GM12892 (cell line): ENCODE results near the gene MAN2A2.
"Not testable (repeated sequence)": the region's sequence is repeated elsewhere in the genome, so short reads cannot be mapped to it uniquely, and the experiment has no call there.

Experiments used
- DNase-seq: peaks from one replicate; pipeline ENCODE4 v3.0.0; 2011; ENCODE audit not compliant: insufficient read length
- FAIRE-seq: peaks from 2 replicates; lab custom pipeline; 2011; peaks lifted over from hg19 to GRCh38; lab: Jason Lieb, UNC
- POLR2A ChIP-seq: IDR thresholded peaks from 2 replicates; pipeline ENCODE4 v1.6.1; 2011; ENCODE audit warnings: low read depth, low read length, control low read depth
- POLR2AphosphoS5 ChIP-seq: IDR thresholded peaks from 2 replicates; pipeline ENCODE4 v1.6.1; 2011; ENCODE audit warnings: low read depth, low read length, control low read depth
- TAF1 ChIP-seq: IDR thresholded peaks from 2 replicates; pipeline ENCODE4 v1.6.1; 2011; ENCODE audit warnings: low read depth, mild to moderate bottlenecking, control low read depth, low read length, borderline replicate concordance

Gene MAN2A2

GRCh38 chr15:90901175-90902039, 1.7 kb upstream of the MAN2A2 start:
- no peak for DNase-seq
- TF ChIP-seq POLR2AphosphoS5 (no peak), POLR2A (no peak), TAF1 (no peak)
- no peak for FAIRE-seq

DNA sequence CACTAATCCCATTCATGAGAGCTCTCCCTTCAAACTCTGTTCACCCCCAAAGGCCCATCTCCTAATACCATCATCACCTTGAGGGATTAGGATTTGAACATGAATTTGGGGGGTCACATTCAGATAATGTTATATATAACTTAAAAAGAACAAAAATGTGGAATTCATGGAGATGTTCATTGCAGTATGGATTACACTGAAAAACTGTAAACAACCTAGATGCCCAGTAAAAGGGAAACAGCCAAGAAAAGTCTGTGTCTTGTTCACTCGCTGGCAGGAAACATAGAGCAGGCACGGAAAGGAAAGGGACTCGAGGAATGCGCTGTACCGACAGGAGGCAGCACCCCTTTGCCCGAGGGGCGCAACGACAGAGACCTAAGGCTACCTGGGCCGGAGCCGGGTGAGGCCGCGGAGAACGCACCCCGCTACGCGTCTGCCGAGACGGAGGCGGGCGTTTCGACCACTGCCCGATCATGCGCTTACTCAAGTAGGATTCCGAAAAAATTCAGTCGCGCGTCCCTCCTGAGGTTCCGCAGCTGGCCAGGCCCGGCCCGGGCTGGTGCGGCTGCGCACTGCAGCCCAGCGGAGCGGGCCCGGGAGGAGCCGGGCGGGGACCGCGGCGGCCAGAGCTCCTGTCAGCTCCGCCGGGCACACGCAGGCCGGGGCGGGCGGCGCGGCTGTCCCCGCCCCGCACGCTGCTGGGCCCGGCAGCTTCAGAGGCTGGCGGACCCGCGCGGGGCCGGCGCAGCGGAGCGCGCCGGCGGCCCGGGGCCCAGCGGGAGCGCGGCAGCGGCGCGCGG, 862 bp upstream of the MAN2A2 start:
- peak; percentile 95 for FAIRE-seq
- DNase-seq, result peak; percentile 93
- peak; percentile 36; the same call in 1 of the 2 replicates for TF ChIP-seq POLR2A
- TF ChIP-seq POLR2AphosphoS5, result no peak

DNA sequence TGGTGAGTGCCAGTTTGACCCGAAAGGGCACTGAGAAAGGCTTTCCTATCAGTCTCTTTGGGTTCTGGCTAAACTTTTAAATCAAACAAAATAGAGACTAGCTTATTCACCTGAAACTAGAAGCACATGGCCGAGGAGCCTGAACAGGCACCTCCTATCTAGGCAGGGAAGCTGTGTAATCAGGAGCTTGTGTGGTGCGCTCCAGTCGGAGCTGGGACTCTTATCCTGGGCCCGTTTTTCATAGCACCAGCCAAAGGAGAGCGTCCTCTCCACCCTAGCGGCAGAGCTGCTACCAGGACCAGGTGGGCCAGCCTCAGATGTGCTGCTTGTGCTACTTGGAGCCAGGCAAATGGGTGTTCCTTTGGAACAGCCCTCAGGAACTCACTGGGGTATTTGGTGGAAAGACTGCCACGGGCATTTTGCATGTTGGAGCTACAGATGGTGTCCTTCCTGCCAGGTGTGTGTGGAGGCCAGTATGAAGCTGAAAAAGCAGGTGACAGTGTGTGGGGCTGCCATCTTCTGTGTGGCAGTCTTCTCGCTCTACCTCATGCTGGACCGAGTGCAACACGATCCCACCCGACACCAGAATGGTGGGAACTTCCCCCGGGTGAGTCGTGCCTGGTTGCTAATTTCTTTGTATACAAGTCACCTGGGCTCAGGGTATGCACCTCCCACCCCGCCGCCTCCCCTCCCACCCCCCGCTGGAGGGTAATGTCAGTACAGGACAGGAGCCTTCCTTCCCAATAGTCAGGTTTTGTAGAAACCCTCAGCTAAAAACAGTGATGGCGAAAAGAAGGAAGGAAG, 833 bp downstream of the MAN2A2 start:
- FAIRE-seq, result no peak
- no peak for TF ChIP-seq POLR2AphosphoS5
- no peak for TF ChIP-seq POLR2A
- TF ChIP-seq TAF1, result no peak

GRCh38 chr15:90904746-90905145, 1.6 kb downstream of the MAN2A2 start:
- no peak for DNase-seq
- TF ChIP-seq TAF1 (no peak), POLR2AphosphoS5 (no peak), POLR2A (no peak)

More for the DNA sequence above, 833 bp downstream of the MAN2A2 start:
- no peak for DNase-seq

DNA sequence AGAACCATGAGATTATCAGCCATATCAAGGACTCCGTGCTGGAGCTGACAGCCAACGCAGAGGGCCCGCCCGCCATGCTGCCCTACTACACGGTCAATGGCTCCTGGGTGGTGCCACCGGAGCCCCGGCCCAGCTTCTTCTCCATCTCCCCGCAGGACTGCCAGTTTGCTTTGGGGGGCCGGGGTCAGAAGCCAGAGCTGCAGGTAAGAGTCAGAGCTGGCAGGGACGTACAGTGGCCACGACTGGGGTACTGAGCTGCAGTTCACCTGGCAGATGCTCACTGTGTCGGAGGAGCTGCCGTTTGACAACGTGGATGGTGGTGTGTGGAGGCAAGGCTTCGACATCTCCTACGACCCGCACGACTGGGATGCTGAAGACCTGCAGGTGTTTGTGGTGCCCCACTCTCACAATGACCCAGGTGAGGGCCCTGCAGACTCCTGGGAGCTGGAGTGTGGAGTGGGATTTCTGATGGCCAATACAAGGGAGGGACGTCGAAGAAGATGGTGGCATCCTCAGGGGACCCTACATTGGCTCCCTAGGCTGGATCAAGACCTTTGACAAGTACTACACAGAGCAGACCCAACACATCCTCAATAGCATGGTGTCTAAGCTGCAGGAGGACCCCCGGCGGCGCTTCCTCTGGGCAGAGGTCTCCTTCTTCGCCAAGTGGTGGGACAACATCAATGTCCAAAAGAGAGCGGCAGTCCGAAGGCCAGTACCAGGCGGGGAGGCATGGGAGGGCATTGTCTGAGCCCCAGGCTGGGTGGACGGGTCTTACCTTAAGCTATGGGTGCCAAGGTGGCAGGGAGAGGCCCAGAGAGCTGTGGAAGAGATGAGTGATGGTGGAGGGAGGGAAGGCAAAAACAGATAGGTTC, 2.4 kb downstream of the MAN2A2 start:
- DNase-seq (no peak), FAIRE-seq (no peak)

More at GRCh38 chr15:90904746-90905145, 1.6 kb downstream of the MAN2A2 start:
- no peak for FAIRE-seq

GRCh38 chr15:90906181-90906849, 3.2 kb downstream of the MAN2A2 start:
- FAIRE-seq (no peak), DNase-seq (no peak)
- TF ChIP-seq POLR2A (no peak), POLR2AphosphoS5 (no peak), TAF1 (no peak)

More for the DNA sequence above, 2.4 kb downstream of the MAN2A2 start:
- no peak for TF ChIP-seq TAF1

DNA sequence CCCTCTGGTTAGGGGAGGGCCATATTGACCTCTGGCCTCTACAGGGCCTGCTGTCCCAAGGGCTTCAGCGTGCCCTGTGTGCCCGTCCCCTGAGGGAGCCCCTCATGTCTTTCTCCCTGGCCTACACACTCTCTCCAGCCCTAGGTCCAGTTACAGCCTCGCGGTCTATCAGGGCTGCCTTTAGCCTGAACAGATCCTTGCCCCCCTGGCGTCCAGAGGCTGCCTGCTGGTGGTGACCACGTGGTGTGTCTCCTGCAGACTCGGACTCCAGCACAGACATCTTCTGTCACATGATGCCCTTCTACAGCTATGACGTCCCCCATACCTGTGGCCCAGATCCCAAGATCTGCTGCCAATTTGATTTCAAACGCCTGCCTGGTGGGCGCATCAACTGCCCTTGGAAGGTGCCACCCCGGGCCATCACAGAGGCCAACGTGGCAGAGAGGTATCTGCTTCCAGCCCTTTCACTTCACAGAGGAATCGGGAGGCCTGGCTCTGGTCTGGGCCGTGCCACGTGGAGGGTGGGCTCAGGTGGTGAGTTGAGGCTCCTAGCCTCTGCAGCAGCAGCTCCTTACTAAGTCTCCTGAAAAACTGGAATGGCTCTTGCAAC, 4.1 kb downstream of the MAN2A2 start:
- no peak for TF ChIP-seq TAF1
- FAIRE-seq (no peak), DNase-seq (no peak)

GRCh38 chr15:90907838-90908507, 4.9 kb downstream of the MAN2A2 start:
- FAIRE-seq (no peak), DNase-seq (no peak)
- TF ChIP-seq TAF1, result no peak

- not testable (repeated sequence) for DNase-seq, FAIRE-seq
Measured at GRCh38 chr15:90909449-90909848, 6.3 kb downstream of the MAN2A2 start.

DNA sequence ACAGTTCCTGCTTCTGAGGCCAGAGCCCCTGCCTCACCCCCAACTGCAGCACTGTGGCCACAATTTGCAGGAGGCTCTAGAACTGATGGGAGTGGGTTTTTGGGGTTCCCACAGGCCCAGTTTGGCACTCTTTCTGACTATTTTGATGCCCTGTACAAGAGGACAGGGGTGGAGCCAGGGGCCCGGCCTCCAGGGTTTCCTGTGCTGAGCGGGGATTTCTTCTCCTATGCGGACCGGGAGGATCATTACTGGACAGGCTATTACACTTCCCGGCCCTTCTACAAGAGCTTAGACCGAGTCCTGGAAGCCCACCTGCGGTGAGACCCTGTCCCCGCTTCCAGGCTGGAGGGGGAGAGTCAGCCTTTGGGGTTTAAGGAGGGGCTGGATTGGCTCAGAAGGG, 6.9 kb downstream of the MAN2A2 start:
- FAIRE-seq, result no peak
- DNase-seq, result no peak
- TF ChIP-seq POLR2AphosphoS5 (no peak), POLR2A (no peak), TAF1 (no peak)
